ENCODE measurements around the gene POP7. TPM values are rescaled to one million over a fixed set of nuclear protein-coding genes. Genes with fewer than 3 reads are reported as not detected.

The POP7 gene
- total RNA-seq, 5 donors from 2014 or later (not counting 1 experiment from before 2014, with no cell fraction given) = 8.3 to 18.1 (median 17.8) TPM

DNA sequence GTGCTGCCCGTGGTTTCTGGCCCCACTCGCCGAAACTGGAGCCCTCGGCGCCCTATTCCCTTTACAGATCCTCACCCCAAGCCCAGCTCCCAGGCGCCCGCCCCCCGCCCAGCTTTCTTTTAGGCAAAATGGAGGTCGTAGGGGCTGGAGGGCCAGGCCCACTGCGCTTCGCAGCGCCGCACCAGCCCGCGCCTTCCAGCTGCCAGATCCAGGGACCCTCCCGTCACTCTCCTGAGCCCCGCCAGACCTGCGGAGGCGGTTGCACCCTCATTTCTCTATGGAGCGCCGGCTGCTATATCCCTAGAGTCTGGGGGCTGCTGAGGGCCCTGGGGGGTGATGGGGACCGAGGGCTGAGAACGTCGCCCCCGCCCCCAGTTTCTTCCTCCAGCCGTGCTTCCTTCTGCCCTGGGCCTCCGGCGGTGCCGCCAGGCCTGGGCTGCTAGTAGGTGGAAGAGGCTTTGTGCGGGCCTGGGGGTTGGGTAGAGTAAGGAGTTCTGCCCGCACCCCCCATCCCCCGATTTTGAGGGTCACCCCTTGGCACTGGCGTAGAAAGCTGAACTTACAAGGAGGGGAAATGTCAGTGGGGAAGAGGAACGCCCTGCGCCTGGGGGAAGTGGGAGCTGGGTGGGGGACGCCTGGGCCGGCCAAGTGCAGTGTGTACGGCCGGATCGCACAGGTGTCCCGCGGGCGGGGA is 31.4 kb upstream of the POP7 start:
- DNase-seq = peak in 17 of 35 experiments; percentile 15 to 53 (median 34)
- CTCF ChIA-PET = interaction anchor here in 1 of 2 donors (0.6 kb wide), 1 partner anchor 427 kb away, joined by 5 read pairs; no protein-coding TSS in a partner anchor
- POLR2A ChIA-PET = no interaction called here

DNA sequence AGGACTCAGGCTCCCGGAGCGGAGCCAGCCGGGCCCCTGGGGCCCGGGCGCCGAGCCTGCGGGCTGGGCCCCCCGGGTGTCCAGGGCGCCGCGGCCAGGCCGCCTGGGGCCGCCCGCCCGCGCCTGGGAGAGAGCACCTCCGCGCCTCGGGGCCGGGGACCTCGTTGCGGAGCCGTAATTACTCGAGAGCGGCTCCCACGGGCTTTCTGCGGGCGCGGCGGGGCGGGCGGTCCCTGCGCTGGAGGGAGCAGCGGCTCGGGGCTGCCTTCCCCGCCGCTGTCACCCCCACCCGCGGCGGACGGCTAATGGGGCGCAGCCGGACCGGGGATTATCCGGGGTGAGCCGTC is 30.8 kb upstream of the POP7 start:
- peaks cover 20 to 35% (median 29%) of the 10 kb centered on the region in 3 donors for H3K4me1 Mint-ChIP-seq
- peak overlapping the region; percentile 83 for H3K27ac ChIP-seq (ENCODE audit: low read length)
- peaks cover 14 to 39% of the 10 kb centered on the region in 2 donors for H3K36me3 ChIP-seq (ENCODE audit: control insufficient read depth in 2 of 2, extremely low read depth in 1 of 2, insufficient read depth in 1 of 2, low read length in 1 of 2)
- H3K27ac Mint-ChIP-seq = peak overlapping the region in 1 of 2 donors; percentile 92
- H3K4me3 Mint-ChIP-seq = peak overlapping the region; percentile 95 to 96 (median 96)
- DNase-seq = peak in 15 of 35 experiments; percentile 22 to 51 (median 34)
- H3K9me3 Mint-ChIP-seq = no peaks in the 10 kb centered on the region
- peak overlapping the region; percentile 80 to 85 for H3K4me3 ChIP-seq (ENCODE audit: control insufficient read depth in 1 of 2, extremely low read depth in 1 of 2, low read length in 1 of 2)
- ATAC-seq (replicated peaks in 1 of 4) = peak in 3 of 4 experiments; percentile 2 to 4 (median 2)
- peaks cover 4 to 52% of the 10 kb centered on the region in 2 experiments for H3K4me1 ChIP-seq (ENCODE audit: control insufficient read depth in 1 of 2, extremely low read depth in 1 of 2, insufficient read depth in 2 of 2, low read length in 2 of 2)
- WGBS (ENCODE audit: insufficient coverage) = 0% methylated on average over 35 of the region's 46 CpGs
- peaks cover 15% of the 10 kb centered on the region for H3K36me3 Mint-ChIP-seq
- no peaks in the 10 kb centered on the region for H3K9me3 ChIP-seq
- no peaks in the 10 kb centered on the region for H3K27me3 ChIP-seq (replicated peaks in 1 of 2; ENCODE audit: control insufficient read depth in 2 of 2, extremely low read depth in 1 of 2, insufficient read depth in 2 of 2, low read length in 1 of 2)
- CTCF ChIA-PET = interaction anchor here in 1 of 2 donors (0.6 kb wide), 1 partner anchor 427 kb away, joined by 5 read pairs; no protein-coding TSS in a partner anchor
- no peaks in the 10 kb centered on the region for H3K27me3 Mint-ChIP-seq
- POLR2A ChIA-PET = no interaction called here

More for the DNA sequence above, 31.4 kb upstream of the POP7 start:
- H3K4me3 Mint-ChIP-seq = peak overlapping the region; percentile 95 to 96 (median 96)
- H3K36me3 Mint-ChIP-seq = peaks cover 15% of the 10 kb centered on the region
- no peak for ATAC-seq (replicated peaks in 1 of 4)
- Histone ChIP-seq H3K4me1 (ENCODE audit: control insufficient read depth in 1 of 2, extremely low read depth in 1 of 2, insufficient read depth in 2 of 2, low read length in 2 of 2) (peaks cover 2 to 46% of the 10 kb centered on the region in 2 experiments), H3K9me3 (no peaks in the 10 kb centered on the region), H3K27me3 (replicated peaks in 1 of 2; ENCODE audit: control insufficient read depth in 2 of 2, extremely low read depth in 1 of 2, insufficient read depth in 2 of 2, low read length in 1 of 2) (no peaks in the 10 kb centered on the region), H3K27ac (ENCODE audit: low read length) (peak overlapping the region; percentile 83), H3K4me3 (ENCODE audit: control insufficient read depth in 1 of 2, extremely low read depth in 1 of 2, low read length in 1 of 2) (peak overlapping the region; percentile 80 to 85), H3K36me3 (ENCODE audit: control insufficient read depth in 2 of 2, extremely low read depth in 1 of 2, insufficient read depth in 1 of 2, low read length in 1 of 2) (peaks cover 14 to 33% of the 10 kb centered on the region in 2 donors)
- H3K4me1 Mint-ChIP-seq = peaks cover 16 to 30% (median 24%) of the 10 kb centered on the region in 3 donors
- H3K9me3 Mint-ChIP-seq = no peaks in the 10 kb centered on the region
- peaks cover 0 to 2% of the 10 kb centered on the region in 2 donors for H3K27me3 Mint-ChIP-seq
- 0% methylated on average over 28 of the region's 43 CpGs for WGBS (ENCODE audit: insufficient coverage)
- H3K27ac Mint-ChIP-seq = peak overlapping the region; percentile 94 to 98

DNA sequence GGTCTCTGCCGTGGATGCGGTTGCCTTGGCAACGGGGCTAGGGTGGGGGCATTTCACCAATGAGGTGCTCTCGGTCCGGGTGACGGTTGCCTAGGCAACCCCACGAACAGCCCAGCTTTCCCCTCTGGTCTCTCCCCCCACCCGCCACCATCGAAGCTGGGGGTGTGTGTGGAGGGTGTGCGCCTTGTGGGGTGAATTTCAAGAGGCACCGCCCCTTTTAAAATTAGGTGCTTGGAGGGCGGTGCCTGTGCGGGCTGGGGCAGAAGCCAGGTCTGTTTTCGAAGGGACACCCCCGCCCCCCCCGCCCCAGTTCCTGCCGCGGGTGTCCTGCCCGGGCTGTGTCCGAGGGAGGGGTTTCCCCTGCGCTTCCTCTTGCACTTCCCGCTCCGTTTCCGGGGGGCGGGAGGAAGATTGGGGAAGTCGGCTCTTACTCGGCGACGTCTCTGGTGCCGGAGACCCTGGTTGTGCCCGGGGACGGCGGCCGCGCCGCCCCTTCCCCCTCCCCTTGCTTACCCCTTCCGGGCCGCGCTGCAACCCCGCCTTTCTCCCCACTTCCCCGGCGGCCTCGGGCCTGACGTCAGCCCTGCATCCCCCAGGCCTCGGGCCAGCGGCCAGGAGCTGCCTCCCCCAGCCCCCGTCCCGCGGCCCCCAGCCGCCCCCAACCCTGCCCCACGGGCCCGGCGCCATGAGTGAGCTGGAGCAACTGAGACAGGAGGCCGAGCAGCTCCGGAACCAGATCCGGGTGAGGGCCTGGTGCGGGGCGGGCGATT is 30.2 kb upstream of the POP7 start:
- CTCF ChIA-PET = interaction anchor here (0.6 to 0.8 kb wide), 3 partner anchors 30 to 1178 kb away, joined by 3 to 7 read pairs (median 3); no protein-coding TSS in a partner anchor

DNA sequence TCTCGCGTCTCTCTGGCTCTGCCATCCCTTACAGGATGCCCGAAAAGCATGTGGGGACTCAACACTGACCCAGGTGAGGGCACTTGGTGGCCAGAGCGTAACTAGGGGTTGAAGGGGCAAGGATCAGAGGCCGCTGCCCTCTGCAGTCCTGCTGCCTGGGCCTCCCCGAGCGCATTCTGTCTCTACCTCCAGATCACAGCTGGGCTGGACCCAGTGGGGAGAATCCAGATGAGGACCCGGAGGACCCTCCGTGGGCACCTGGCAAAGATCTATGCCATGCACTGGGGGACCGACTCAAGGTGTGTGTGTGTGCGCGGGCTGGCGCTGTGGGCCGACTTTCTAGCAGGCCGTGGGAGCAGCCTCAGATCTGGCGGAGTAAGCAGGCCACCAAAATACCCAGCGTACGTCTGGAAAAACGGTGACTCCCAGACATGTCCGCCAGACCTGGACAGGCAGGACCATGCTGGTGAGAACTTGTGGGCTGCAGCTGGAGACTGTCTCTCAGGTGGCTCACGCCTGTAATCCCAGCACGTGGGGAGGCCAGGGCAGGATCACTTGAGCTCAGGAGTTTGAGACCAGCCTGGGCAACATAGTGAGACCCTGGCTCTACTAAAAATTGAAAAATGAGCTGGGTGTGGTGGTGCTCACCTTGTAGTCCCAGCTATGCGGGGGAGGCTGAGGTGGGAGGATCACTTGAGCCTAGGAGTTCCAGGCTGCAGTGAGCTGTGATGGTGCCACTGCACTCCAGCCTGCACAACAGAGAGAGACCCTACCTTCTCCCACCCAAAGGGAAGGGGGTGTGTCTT is 29.2 kb upstream of the POP7 start:
- H3K27ac ChIP-seq (ENCODE audit: low read length) = peak overlapping the region; percentile 76
- Mint-ChIP-seq H3K36me3 (peaks cover 15% of the 10 kb centered on the region), H3K9me3 (no peaks in the 10 kb centered on the region), H3K4me3 (peak overlapping the region; percentile 75 to 96 (median 79)), H3K27me3 (no peaks in the 10 kb centered on the region), H3K4me1 (peaks cover 35 to 48% (median 44%) of the 10 kb centered on the region in 3 donors), H3K27ac (peak overlapping the region; percentile 90)
- no peak for DNase-seq
- no peaks in the 10 kb centered on the region for H3K9me3 ChIP-seq
- no peaks in the 10 kb centered on the region for H3K27me3 ChIP-seq (replicated peaks in 1 of 2; ENCODE audit: control insufficient read depth in 2 of 2, extremely low read depth in 1 of 2, insufficient read depth in 2 of 2, low read length in 1 of 2)
- ATAC-seq (replicated peaks in 1 of 4) = no peak
- peak overlapping the region in 1 of 2 donors; percentile 85 for H3K4me3 ChIP-seq (ENCODE audit: control insufficient read depth in 1 of 2, extremely low read depth in 1 of 2, low read length in 1 of 2)
- POLR2A ChIA-PET = interaction anchor here in 1 of 2 donors (0.6 kb wide), 1 partner anchor 237 kb away, joined by 3 read pairs; no protein-coding TSS in a partner anchor
- peaks cover 18 to 43% of the 10 kb centered on the region in 2 donors for H3K36me3 ChIP-seq (ENCODE audit: control insufficient read depth in 2 of 2, extremely low read depth in 1 of 2, insufficient read depth in 1 of 2, low read length in 1 of 2)
- WGBS (ENCODE audit: insufficient coverage) = 85% methylated on average over 18 of the region's 23 CpGs
- CTCF ChIA-PET = interaction anchor here in 1 of 2 donors (0.6 kb wide), 1 partner anchor 1177 kb away, joined by 7 read pairs; no protein-coding TSS in a partner anchor
- peaks cover 9 to 67% of the 10 kb centered on the region in 2 experiments for H3K4me1 ChIP-seq (ENCODE audit: control insufficient read depth in 1 of 2, extremely low read depth in 1 of 2, insufficient read depth in 2 of 2, low read length in 2 of 2)

More for the DNA sequence above, 30.2 kb upstream of the POP7 start:
- peak overlapping the region; percentile 76 for H3K27ac ChIP-seq (ENCODE audit: low read length)
- peaks cover 4 to 58% of the 10 kb centered on the region in 2 experiments for H3K4me1 ChIP-seq (ENCODE audit: control insufficient read depth in 1 of 2, extremely low read depth in 1 of 2, insufficient read depth in 2 of 2, low read length in 2 of 2)
- peak; percentile 77 to 96 (median 90) for DNase-seq
- ATAC-seq (replicated peaks in 1 of 4) = peak; percentile 55 to 66 (median 58)
- Mint-ChIP-seq H3K9me3 (no peaks in the 10 kb centered on the region), H3K27me3 (no peaks in the 10 kb centered on the region), H3K27ac (peak overlapping the region; percentile 92 to 94), H3K4me3 (peak overlapping the region; percentile 89 to 96 (median 92)), H3K36me3 (peaks cover 15% of the 10 kb centered on the region), H3K4me1 (peaks cover 27 to 42% (median 36%) of the 10 kb centered on the region in 3 donors)
- 2% methylated on average over 28 of the region's 59 CpGs for WGBS (ENCODE audit: insufficient coverage)
- peaks cover 14 to 39% of the 10 kb centered on the region in 2 donors for H3K36me3 ChIP-seq (ENCODE audit: control insufficient read depth in 2 of 2, extremely low read depth in 1 of 2, insufficient read depth in 1 of 2, low read length in 1 of 2)
- POLR2A ChIA-PET = no interaction called here
- H3K4me3 ChIP-seq (ENCODE audit: control insufficient read depth in 1 of 2, extremely low read depth in 1 of 2, low read length in 1 of 2) = peak overlapping the region; percentile 80 to 85
- no peaks in the 10 kb centered on the region for H3K9me3 ChIP-seq
- H3K27me3 ChIP-seq (replicated peaks in 1 of 2; ENCODE audit: control insufficient read depth in 2 of 2, extremely low read depth in 1 of 2, insufficient read depth in 2 of 2, low read length in 1 of 2) = no peaks in the 10 kb centered on the region

DNA sequence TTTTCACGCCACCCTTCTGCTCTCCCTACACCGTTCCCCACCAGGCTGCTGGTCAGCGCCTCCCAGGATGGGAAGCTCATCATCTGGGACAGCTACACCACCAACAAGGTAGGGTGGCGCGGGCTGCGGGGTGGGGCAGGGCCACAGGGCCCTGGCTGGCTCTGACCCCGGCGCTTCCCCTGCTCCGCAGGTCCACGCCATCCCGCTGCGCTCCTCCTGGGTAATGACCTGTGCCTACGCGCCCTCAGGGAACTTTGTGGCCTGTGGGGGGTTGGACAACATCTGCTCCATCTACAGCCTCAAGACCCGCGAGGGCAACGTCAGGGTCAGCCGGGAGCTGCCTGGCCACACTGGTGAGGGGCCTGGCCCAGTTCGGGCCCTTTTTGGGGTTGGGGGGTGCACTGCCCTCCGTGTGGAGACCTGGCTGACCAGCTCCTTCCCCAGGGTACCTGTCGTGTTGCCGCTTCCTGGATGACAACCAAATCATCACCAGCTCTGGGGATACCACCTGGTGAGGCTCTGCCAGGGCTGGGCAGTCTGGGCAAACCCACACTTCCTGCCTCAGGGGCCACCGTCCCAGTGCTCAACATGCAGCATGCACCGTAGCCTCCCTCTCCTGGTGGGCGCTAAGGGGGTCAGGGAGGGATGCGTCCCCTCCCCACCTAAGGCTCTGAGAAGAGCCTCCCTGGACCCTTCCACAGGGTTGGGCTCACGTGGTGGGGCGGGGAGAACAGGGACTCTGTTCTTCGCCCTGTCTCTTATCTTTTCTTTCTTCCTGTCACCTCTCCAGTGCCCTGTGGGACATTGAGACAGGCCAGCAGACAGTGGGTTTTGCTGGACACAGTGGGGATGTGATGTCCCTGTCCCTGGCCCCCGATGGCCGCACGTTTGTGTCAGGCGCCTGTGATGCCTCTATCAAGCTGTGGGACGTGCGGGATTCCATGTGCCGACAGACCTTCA is 28.3 kb upstream of the POP7 start:
- ATAC-seq (replicated peaks in 1 of 4) = no peak
- H3K27me3 ChIP-seq (replicated peaks in 1 of 2; ENCODE audit: control insufficient read depth in 2 of 2, extremely low read depth in 1 of 2, insufficient read depth in 2 of 2, low read length in 1 of 2) = no peaks in the 10 kb centered on the region
- H3K4me3 ChIP-seq (ENCODE audit: control insufficient read depth in 1 of 2, extremely low read depth in 1 of 2, low read length in 1 of 2) = no peak overlapping the region
- no peaks in the 10 kb centered on the region for H3K27me3 Mint-ChIP-seq
- H3K4me3 Mint-ChIP-seq = peak overlapping the region; percentile 9 to 61 (median 47)
- no peak for DNase-seq
- H3K27ac Mint-ChIP-seq = peak overlapping the region; percentile 90
- peaks cover 19 to 51% of the 10 kb centered on the region in 2 donors for H3K36me3 ChIP-seq (ENCODE audit: control insufficient read depth in 2 of 2, extremely low read depth in 1 of 2, insufficient read depth in 1 of 2, low read length in 1 of 2)
- H3K9me3 ChIP-seq = no peaks in the 10 kb centered on the region
- peaks cover 15% of the 10 kb centered on the region for H3K36me3 Mint-ChIP-seq
- 92% methylated on average over 24 of the region's 36 CpGs for WGBS (ENCODE audit: insufficient coverage)
- CTCF ChIA-PET = no interaction called here
- H3K27ac ChIP-seq (ENCODE audit: low read length) = no peak overlapping the region
- H3K9me3 Mint-ChIP-seq = no peaks in the 10 kb centered on the region
- POLR2A ChIA-PET = interaction anchor here (0.6 to 0.7 kb wide), 2 partner anchors 238 to 1740 kb away, joined by 3 read pairs; no protein-coding TSS in a partner anchor
- peaks cover 11 to 72% of the 10 kb centered on the region in 2 experiments for H3K4me1 ChIP-seq (ENCODE audit: control insufficient read depth in 1 of 2, extremely low read depth in 1 of 2, insufficient read depth in 2 of 2, low read length in 2 of 2)
- peaks cover 38 to 50% (median 47%) of the 10 kb centered on the region in 3 donors for H3K4me1 Mint-ChIP-seq

All from T-cell (primary cell).